ENCODE data around the gene PKD2. TPM values are rescaled to one million over a fixed set of nuclear protein-coding genes. Genes with fewer than 3 reads are reported as not detected.

PKD2 gene
- total and polyA plus RNA-seq, 2 of the 13 experiments (the other 11 are each of a cell fraction or from before 2014, with no cell fraction given): 5.6 to 9.1 TPM

DNA sequence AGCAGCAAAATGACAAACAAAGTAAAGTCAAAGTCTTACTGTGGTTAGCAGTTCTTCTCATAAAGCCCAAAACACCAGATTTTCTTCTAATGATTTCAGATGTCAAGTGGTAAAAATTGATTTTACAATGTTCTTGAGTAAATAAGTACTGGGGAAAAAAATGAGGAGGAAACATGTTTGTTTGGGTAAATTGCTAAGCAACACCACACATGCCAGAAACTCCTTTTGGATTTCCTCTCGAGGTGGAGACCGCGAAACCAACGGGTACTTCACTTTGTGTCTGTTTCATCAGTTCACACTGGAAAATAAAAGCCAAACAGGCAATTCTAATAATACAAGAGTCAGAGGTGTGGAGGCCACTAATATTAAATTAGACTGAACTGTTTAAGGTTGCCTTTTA is 4.6 kb upstream of the PKD2 start:
- no peak overlapping the region for H3K4me3 ChIP-seq (replicated peaks in 1 of 3; ENCODE audit: insufficient read depth in 1 of 3, low read depth in 2 of 3, low read length in 3 of 3)
- no peak for TF ChIP-seq RAD21 (CRISPR knock-in tag; IDR thresholded peaks at IDR 0.05)
- no peak for TF ChIP-seq ZNF136 (CRISPR knock-in tag; IDR thresholded peaks at IDR 0.05; ENCODE audit: low read depth)
- ChIA-PET CTCF (ENCODE audit: low intra/inter-chr PET ratio, low total read pairs) (no interaction called here), POLR2A (no interaction called here)
- H3K9me3 ChIP-seq (ENCODE audit: low read length): no peaks in the 10 kb centered on the region
- intact Hi-C loops (cut with micrococcal nuclease; ENCODE audit: unreplicated experiment): no loop called here
- H3K9ac ChIP-seq (ENCODE audit: insufficient read depth, low read depth, low read length): no peak overlapping the region
- no peak overlapping the region for H3K4me2 ChIP-seq (ENCODE audit: low read depth, low read length)
- H3K36me3 ChIP-seq (replicated peaks in 1 of 2; ENCODE audit: control insufficient read depth in 1 of 2, insufficient read depth in 2 of 2, low read length in 2 of 2): no peaks in the 10 kb centered on the region
- in situ Hi-C loops (cut with HindIII; ENCODE audit: extremely low pct_ligation_motif_present, low pct_unique_long_range_greater_than_20kb): no loop called here
- H3K27ac ChIP-seq (ENCODE audit: extremely low read length, insufficient read depth, low read length): no peak overlapping the region
- H2AFZ ChIP-seq (ENCODE audit: low read length): no peak overlapping the region
- 49% methylated on average over 4 of the region's 4 CpGs for WGBS (ENCODE audit: low lambda C conversion rate)
- DNase-seq (ENCODE audit: low spot score) (no peak), FAIRE-seq (no peak), ATAC-seq (no peak)
- H3K4me1 ChIP-seq (ENCODE audit: insufficient read depth, low read length): peaks cover 9% of the 10 kb centered on the region
- BruUV-seq (replicated peaks): no TSS peak
- no peaks in the 10 kb centered on the region for H3K79me2 ChIP-seq (ENCODE audit: insufficient read depth, low read length)
- peaks cover 4 to 32% of the 10 kb centered on the region in 2 experiments for H3K27me3 ChIP-seq (ENCODE audit: control insufficient read depth in 1 of 2, insufficient read depth in 2 of 2, low read length in 2 of 2)
- no peaks in the 10 kb centered on the region for H4K20me1 ChIP-seq (ENCODE audit: insufficient read depth, low read length)

DNA sequence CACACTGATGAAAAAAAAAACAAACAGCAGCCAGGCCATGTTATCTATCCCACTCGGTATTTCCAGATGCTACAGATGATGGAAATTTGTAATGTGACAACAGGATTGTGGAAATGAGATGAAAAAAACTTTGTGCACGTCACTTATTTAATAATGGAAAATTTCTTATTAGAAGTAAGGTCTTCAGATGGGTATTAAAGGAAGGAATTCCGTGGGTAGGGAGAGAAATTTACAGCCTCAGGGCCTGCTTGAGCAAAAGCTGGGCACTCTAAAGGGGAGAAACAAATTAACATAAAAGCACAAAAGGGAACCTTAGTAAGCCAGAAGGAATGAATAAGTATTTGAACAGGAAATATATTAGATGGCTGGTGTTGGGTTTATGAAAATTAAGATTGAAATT is 4.2 kb upstream of the PKD2 start:
- no peak overlapping the region for H3K4me2 ChIP-seq (ENCODE audit: low read depth, low read length)
- H3K27ac ChIP-seq (ENCODE audit: extremely low read length, insufficient read depth, low read length): no peak overlapping the region
- WGBS (ENCODE audit: low lambda C conversion rate): 2% methylated on average over 3 of the region's 3 CpGs
- H3K4me1 ChIP-seq (ENCODE audit: insufficient read depth, low read length): peaks cover 9% of the 10 kb centered on the region
- intact Hi-C loops (cut with micrococcal nuclease; ENCODE audit: unreplicated experiment) (no loop called here), in situ Hi-C loops (cut with HindIII; ENCODE audit: extremely low pct_ligation_motif_present, low pct_unique_long_range_greater_than_20kb) (no loop called here)
- H3K27me3 ChIP-seq (ENCODE audit: control insufficient read depth in 1 of 2, insufficient read depth in 2 of 2, low read length in 2 of 2): peaks cover 4 to 32% of the 10 kb centered on the region in 2 experiments
- no peak for FAIRE-seq
- H3K79me2 ChIP-seq (ENCODE audit: insufficient read depth, low read length): peaks cover under 1% of the 10 kb centered on the region
- CTCF ChIA-PET (ENCODE audit: low intra/inter-chr PET ratio, low total read pairs): no interaction called here
- no peaks in the 10 kb centered on the region for H3K36me3 ChIP-seq (replicated peaks in 1 of 2; ENCODE audit: control insufficient read depth in 1 of 2, insufficient read depth in 2 of 2, low read length in 2 of 2)
- POLR2A ChIA-PET: no interaction called here
- H3K9ac ChIP-seq (ENCODE audit: insufficient read depth, low read depth, low read length): no peak overlapping the region
- TF ChIP-seq TBX3 (IDR thresholded peaks at IDR 0.05; ENCODE audit: borderline replicate concordance) (no peak), ESRRA (CRISPR knock-in tag; IDR thresholded peaks at IDR 0.05; ENCODE audit: low read depth) (no peak), NCOA2 (CRISPR knock-in tag; IDR thresholded peaks at IDR 0.05) (no peak), RARA (CRISPR knock-in tag; IDR thresholded peaks at IDR 0.05) (no peak), ZNF570 (CRISPR knock-in tag; IDR thresholded peaks at IDR 0.05; ENCODE audit: borderline replicate concordance) (no peak), CREB1 (IDR thresholded peaks at IDR 0.05) (no peak), CREB1 (CRISPR knock-in tag; IDR thresholded peaks at IDR 0.05) (no peak), ZNF460 (CRISPR knock-in tag; IDR thresholded peaks at IDR 0.05; ENCODE audit: borderline replicate concordance) (no peak)
- TF ChIP-seq, protein P1, sequence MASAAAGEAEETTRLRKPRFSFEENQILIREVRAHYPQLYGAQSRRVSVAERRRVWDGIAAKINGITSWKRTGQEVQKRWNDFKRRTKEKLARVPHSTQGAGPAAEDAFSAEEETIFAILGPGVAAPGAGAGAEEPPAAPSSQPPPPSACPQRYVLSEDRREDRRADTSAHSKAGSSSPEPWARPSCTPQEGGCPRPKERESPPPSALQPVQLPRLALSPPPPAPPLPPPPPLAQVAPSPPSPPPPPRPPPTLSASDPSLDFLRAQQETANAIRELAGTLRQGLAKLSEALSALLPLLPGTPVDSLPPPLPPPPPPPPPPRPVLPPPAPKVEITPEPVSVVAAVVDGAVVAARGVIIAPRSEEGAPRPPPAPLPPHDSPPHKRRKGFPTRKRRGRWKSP (CRISPR knock-in tag; IDR thresholded peaks at IDR 0.05): no peak
- TF ChIP-seq, protein P2, sequence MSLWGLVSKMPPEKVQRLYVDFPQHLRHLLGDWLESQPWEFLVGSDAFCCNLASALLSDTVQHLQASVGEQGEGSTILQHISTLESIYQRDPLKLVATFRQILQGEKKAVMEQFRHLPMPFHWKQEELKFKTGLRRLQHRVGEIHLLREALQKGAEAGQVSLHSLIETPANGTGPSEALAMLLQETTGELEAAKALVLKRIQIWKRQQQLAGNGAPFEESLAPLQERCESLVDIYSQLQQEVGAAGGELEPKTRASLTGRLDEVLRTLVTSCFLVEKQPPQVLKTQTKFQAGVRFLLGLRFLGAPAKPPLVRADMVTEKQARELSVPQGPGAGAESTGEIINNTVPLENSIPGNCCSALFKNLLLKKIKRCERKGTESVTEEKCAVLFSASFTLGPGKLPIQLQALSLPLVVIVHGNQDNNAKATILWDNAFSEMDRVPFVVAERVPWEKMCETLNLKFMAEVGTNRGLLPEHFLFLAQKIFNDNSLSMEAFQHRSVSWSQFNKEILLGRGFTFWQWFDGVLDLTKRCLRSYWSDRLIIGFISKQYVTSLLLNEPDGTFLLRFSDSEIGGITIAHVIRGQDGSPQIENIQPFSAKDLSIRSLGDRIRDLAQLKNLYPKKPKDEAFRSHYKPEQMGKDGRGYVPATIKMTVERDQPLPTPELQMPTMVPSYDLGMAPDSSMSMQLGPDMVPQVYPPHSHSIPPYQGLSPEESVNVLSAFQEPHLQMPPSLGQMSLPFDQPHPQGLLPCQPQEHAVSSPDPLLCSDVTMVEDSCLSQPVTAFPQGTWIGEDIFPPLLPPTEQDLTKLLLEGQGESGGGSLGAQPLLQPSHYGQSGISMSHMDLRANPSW (CRISPR knock-in tag; IDR thresholded peaks at IDR 0.05; ENCODE audit: borderline replicate concordance): no peak
- no peak for ATAC-seq
- no peak for DNase-seq (ENCODE audit: low spot score)
- H3K9me3 ChIP-seq (ENCODE audit: low read length): no peaks in the 10 kb centered on the region
- H3K4me3 ChIP-seq (replicated peaks in 1 of 3; ENCODE audit: insufficient read depth in 1 of 3, low read depth in 2 of 3, low read length in 3 of 3): no peak overlapping the region
- BruUV-seq (replicated peaks): no TSS peak
- H2AFZ ChIP-seq (ENCODE audit: low read length): no peak overlapping the region
- no peaks in the 10 kb centered on the region for H4K20me1 ChIP-seq (ENCODE audit: insufficient read depth, low read length)

Measured in HepG2 (cell line).